Measurements from ENCODE around the gene SURF6.

- TF ChIP-seq, protein P1, sequence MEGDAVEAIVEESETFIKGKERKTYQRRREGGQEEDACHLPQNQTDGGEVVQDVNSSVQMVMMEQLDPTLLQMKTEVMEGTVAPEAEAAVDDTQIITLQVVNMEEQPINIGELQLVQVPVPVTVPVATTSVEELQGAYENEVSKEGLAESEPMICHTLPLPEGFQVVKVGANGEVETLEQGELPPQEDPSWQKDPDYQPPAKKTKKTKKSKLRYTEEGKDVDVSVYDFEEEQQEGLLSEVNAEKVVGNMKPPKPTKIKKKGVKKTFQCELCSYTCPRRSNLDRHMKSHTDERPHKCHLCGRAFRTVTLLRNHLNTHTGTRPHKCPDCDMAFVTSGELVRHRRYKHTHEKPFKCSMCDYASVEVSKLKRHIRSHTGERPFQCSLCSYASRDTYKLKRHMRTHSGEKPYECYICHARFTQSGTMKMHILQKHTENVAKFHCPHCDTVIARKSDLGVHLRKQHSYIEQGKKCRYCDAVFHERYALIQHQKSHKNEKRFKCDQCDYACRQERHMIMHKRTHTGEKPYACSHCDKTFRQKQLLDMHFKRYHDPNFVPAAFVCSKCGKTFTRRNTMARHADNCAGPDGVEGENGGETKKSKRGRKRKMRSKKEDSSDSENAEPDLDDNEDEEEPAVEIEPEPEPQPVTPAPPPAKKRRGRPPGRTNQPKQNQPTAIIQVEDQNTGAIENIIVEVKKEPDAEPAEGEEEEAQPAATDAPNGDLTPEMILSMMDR (conservative IDR thresholded peaks at IDR 0.05), result no peak
- no peak for TF ChIP-seq EZH2 (IDR thresholded peaks at IDR 0.05; ENCODE audit: low read depth)
Observed at GRCh38 chr9:133342570-133342969, 6.6 kb upstream of the SURF6 start.
